H9 (cell line): Measurements from ENCODE around the gene MRPL39. TPM values are rescaled to one million over a fixed set of nuclear protein-coding genes. Genes with fewer than 3 reads are reported as not detected.

Experiments
- DNase-seq: peaks from one replicate; pipeline ENCODE4 v3.0.0-alpha.2; 2017
- H2AFZ ChIP-seq: one replicate; pipeline ENCODE4 v1.6.1; 2013; ENCODE audit warnings: mild to moderate bottlenecking, low read length, control low read depth, moderate library complexity
- H2AK5ac ChIP-seq: 2 replicates; pipeline ENCODE4 v1.6.1; 2013; ENCODE audit warnings: low read length, control low read depth, mixed read lengths; ENCODE audit not compliant: insufficient read length
- H2BK120ac ChIP-seq: one replicate; pipeline ENCODE4 v1.6.1; 2013; ENCODE audit warnings: low read depth, mild to moderate bottlenecking, low read length, control low read depth, inconsistent platforms; ENCODE audit not compliant: poor library complexity, severe bottlenecking
- H2BK12ac ChIP-seq: 2 replicates; pipeline ENCODE4 v1.6.1; 2013; ENCODE audit warnings: low read length, control low read depth, mixed read lengths, low read depth; ENCODE audit not compliant: insufficient read length
- H2BK15ac ChIP-seq: 2 replicates; pipeline ENCODE4 v1.6.1; 2013; ENCODE audit warnings: low read depth, low read length, control low read depth
- H2BK20ac ChIP-seq: one replicate; pipeline ENCODE4 v1.6.1; 2013; ENCODE audit warnings: low read depth, mild to moderate bottlenecking, low read length, control low read depth, inconsistent platforms; ENCODE audit not compliant: poor library complexity, severe bottlenecking
- H2BK5ac ChIP-seq: 2 replicates; pipeline ENCODE4 v1.6.1; 2013; ENCODE audit warnings: low read length, control low read depth, mixed read lengths; ENCODE audit not compliant: insufficient read length
- H3K14ac ChIP-seq: 2 replicates; pipeline ENCODE4 v1.6.1; 2013; ENCODE audit warnings: low read length, control low read depth; ENCODE audit not compliant: insufficient read depth
- H3K18ac ChIP-seq: 2 replicates; pipeline ENCODE4 v1.6.1; 2013; ENCODE audit warnings: low read depth, mild to moderate bottlenecking, mixed read lengths, low read length, control low read depth; ENCODE audit not compliant: insufficient read length
- H3K23ac ChIP-seq: 2 replicates; pipeline ENCODE4 v1.6.1; 2013; ENCODE audit warnings: low read length, control low read depth, mixed read lengths, low read depth; ENCODE audit not compliant: insufficient read length
- H3K23me2 ChIP-seq: 2 replicates; pipeline ENCODE4 v1.6.1; 2013; ENCODE audit warnings: low read depth, mild to moderate bottlenecking, mixed read lengths, low read length, control low read depth; ENCODE audit not compliant: insufficient read length, poor library complexity, severe bottlenecking
- H3K27ac ChIP-seq: 2 replicates; pipeline ENCODE4 v1.5.1; 2013; ENCODE audit warnings: low read length, control low read depth, mixed read lengths, low read depth; ENCODE audit not compliant: insufficient read length
- H3K27me3 ChIP-seq: 2 replicates; pipeline ENCODE4 v1.6.1; 2013; ENCODE audit warnings: low read length, control low read depth, inconsistent platforms; ENCODE audit not compliant: insufficient read depth
- H3K4ac ChIP-seq: 2 replicates; pipeline ENCODE4 v1.6.1; 2013; ENCODE audit warnings: low read depth, mild to moderate bottlenecking, control low read depth, inconsistent platforms, low read length, moderate library complexity
- H3K4me1 ChIP-seq: 2 replicates; pipeline ENCODE4 v1.6.1; 2013; ENCODE audit warnings: low read length, control low read depth, inconsistent platforms; ENCODE audit not compliant: insufficient read depth
- H3K4me2 ChIP-seq: 2 replicates; pipeline ENCODE4 v1.6.1; 2013; ENCODE audit warnings: low read length, control low read depth, mixed read lengths; ENCODE audit not compliant: insufficient read length, insufficient read depth
- H3K56ac ChIP-seq: 2 replicates; pipeline ENCODE4 v1.6.1; 2013; ENCODE audit warnings: low read depth, mild to moderate bottlenecking, mixed read lengths, low read length, control low read depth; ENCODE audit not compliant: insufficient read length
- H3K79me1 ChIP-seq: 2 replicates; pipeline ENCODE4 v1.6.1; 2013; ENCODE audit warnings: low read depth, mild to moderate bottlenecking, moderate library complexity, low read length, control low read depth, inconsistent platforms; ENCODE audit not compliant: insufficient read depth, poor library complexity, severe bottlenecking
- H3K79me2 ChIP-seq: 2 replicates; pipeline ENCODE4 v1.6.1; 2013; ENCODE audit warnings: low read length, control low read depth, inconsistent platforms; ENCODE audit not compliant: insufficient read depth
- H3K9ac ChIP-seq: 2 replicates; pipeline ENCODE4 v1.6.1; 2013; ENCODE audit warnings: low read length, control low read depth, mixed read lengths; ENCODE audit not compliant: insufficient read length; ENCODE audit errors: extremely low read depth
- H3K9me3 ChIP-seq: one replicate; pipeline ENCODE4 v1.6.1; 2013; ENCODE audit warnings: low read depth, low read length, inconsistent platforms; ENCODE audit not compliant: control insufficient read depth
- H3T11ph ChIP-seq: one replicate; pipeline ENCODE4 v1.6.1; 2013; ENCODE audit warnings: mild to moderate bottlenecking, low read length, control low read depth, inconsistent platforms
- H4K20me1 ChIP-seq: one replicate; pipeline ENCODE4 v1.6.1; 2013; ENCODE audit not compliant: control insufficient read depth, insufficient read length, insufficient read depth
- H4K5ac ChIP-seq: 2 replicates; pipeline ENCODE4 v1.6.1; 2013; ENCODE audit warnings: low read depth, mild to moderate bottlenecking, mixed read lengths, low read length, control low read depth; ENCODE audit not compliant: insufficient read length
- H4K8ac ChIP-seq: replicated peaks from 2 replicates; pipeline ENCODE4 v1.6.1; 2013; ENCODE audit warnings: low read length, control low read depth, mixed read lengths, low read depth; ENCODE audit not compliant: insufficient read length
- H4K91ac ChIP-seq: 2 replicates; pipeline ENCODE4 v1.6.1; 2013; ENCODE audit warnings: low read depth, mild to moderate bottlenecking, moderate library complexity, mixed read lengths, low read length, control low read depth; ENCODE audit not compliant: insufficient read length
- H3K27ac Mint-ChIP-seq, 3 experiments: 2 replicates in 2 of 3; 3 replicates in 1 of 3; pipeline ENCODE4 v1.8.0; 2020 to 2021; ENCODE audit warnings: mixed read lengths in 3 of 3, mild to moderate bottlenecking in 1 of 3, moderate library complexity in 1 of 3
- H3K27me3 Mint-ChIP-seq: 2 replicates; pipeline ENCODE4 v1.8.0; 2021; ENCODE audit warnings: low read depth, mild to moderate bottlenecking, moderate library complexity, mixed read lengths
- H3K36me3 Mint-ChIP-seq, 3 experiments: 2 replicates in 2 of 3; 3 replicates in 1 of 3; pipeline ENCODE4 v1.8.0; 2020 to 2021; ENCODE audit warnings: low read depth in 3 of 3, mixed read lengths in 3 of 3; ENCODE audit not compliant: insufficient read depth in 1 of 3
- H3K4me1 Mint-ChIP-seq, 2 experiments: 2 replicates each; pipeline ENCODE4 v1.8.0; 2020; ENCODE audit warnings: mixed read lengths in 2 of 2
- H3K4me3 Mint-ChIP-seq, 2 experiments: 2 replicates in 1 of 2; 3 replicates in 1 of 2; pipeline ENCODE4 v1.8.0; 2020 to 2021; ENCODE audit warnings: mild to moderate bottlenecking in 2 of 2, mixed read lengths in 2 of 2, moderate library complexity in 1 of 2
- H3K9me3 Mint-ChIP-seq, 2 experiments: 2 replicates in 1 of 2; 3 replicates in 1 of 2; pipeline ENCODE4 v1.8.0; 2020; ENCODE audit warnings: mild to moderate bottlenecking in 2 of 2, mixed read lengths in 2 of 2, moderate library complexity in 1 of 2
- CTCF ChIP-seq: fragments of 200-600 bp; sonication (generic); conservative IDR thresholded peaks from 3 replicates; pipeline ENCODE4 v1.8.0; 2021; ENCODE audit warnings: antibody characterized with exemption, mild to moderate bottlenecking
- WGBS: extraction: QIAGEN DNeasy Blood & Tissue Kit; methylation state at CpG from one replicate; pipeline ENCODE4 v1.1.7; 2013; ENCODE audit warnings: missing lambda C conversion rate, low lambda C conversion rate, mixed read lengths; ENCODE audit not compliant: insufficient read length; ENCODE audit errors: extremely low coverage; 5-methylcytosine and 5-hydroxymethylcytosine counted together
- total RNA-seq: library from RNA; stranded (reverse); gene quantifications from 2 replicates; pipeline ENCODE4 v1.2.1, GENCODE V29; 2021

Gene MRPL39
- total RNA-seq, 1 experiment from 2014 or later, result 58.8 TPM

- Mint-ChIP-seq H3K4me1 (no peaks in the 10 kb centered on the region), H3K4me3 (no peak overlapping the region), H3K27ac (no peak overlapping the region), H3K36me3 (peaks cover 1 to 19% (median 13%) of the 10 kb centered on the region in 3 experiments; a peak in 5 of 7 replicates), H3K9me3 (no peaks in the 10 kb centered on the region), H3K27me3 (no peaks in the 10 kb centered on the region)
- Histone ChIP-seq H3K4me1 (no peaks in the 10 kb centered on the region), H2AFZ (no peak overlapping the region), H3K23ac (no peak overlapping the region), H3K4me2 (no peak overlapping the region), H2BK20ac (no peak overlapping the region), H3K4ac (no peak overlapping the region), H2BK5ac (no peak overlapping the region), H3K79me2 (no peaks in the 10 kb centered on the region), H3K79me1 (no peaks in the 10 kb centered on the region), H2BK15ac (no peak overlapping the region), H3K9me3 (no peaks in the 10 kb centered on the region), H3K14ac (no peak overlapping the region), H4K5ac (no peak overlapping the region), H3K18ac (no peak overlapping the region), H3K23me2 (no peaks in the 10 kb centered on the region), H2BK120ac (no peak overlapping the region), H3K27ac (no peak overlapping the region), H2AK5ac (no peak overlapping the region), H3T11ph (no peak overlapping the region), H4K91ac (no peak overlapping the region), H4K20me1 (no peaks in the 10 kb centered on the region), H3K27me3 (no peaks in the 10 kb centered on the region), H2BK12ac (no peak overlapping the region), H3K9ac (no peak overlapping the region), H3K56ac (no peak overlapping the region), H4K8ac (no peak overlapping the region)
- no CpG with 5 or more reads among the region's 3 CpGs for WGBS
- DNase-seq, result no peak
- TF ChIP-seq CTCF, result no peak
These were observed 25.7 kb downstream of the MRPL39 start for GRCh38 chr21:25581582-25581981.
